ENCODE measurements around the gene MARS1.
A peak's percentile ranks its signal among the peaks of the same experiment; 100 is the strongest.
"Not testable (repeated sequence)": the region's sequence is repeated elsewhere in the genome, so short reads cannot be mapped to it uniquely, and the experiment has no call there.

MARS1 gene

GRCh38 chr12:57516617-57517153, 28.8 kb downstream of the MARS1 start:
- no peak for DNase-seq (ENCODE audit: low read depth, low spot score)

- DNase-seq (ENCODE audit: low read depth, low spot score), result no peak
Observed at GRCh38 chr12:57517187-57517586, 29.3 kb downstream of the MARS1 start.

- DNase-seq (ENCODE audit: low read depth, low spot score), result not testable (repeated sequence)
Observed at GRCh38 chr12:57517718-57518117, 29.9 kb downstream of the MARS1 start.

GRCh38 chr12:57518176-57518919, 30.5 kb downstream of the MARS1 start:
- no peak for DNase-seq (ENCODE audit: low read depth, low spot score)

- DNase-seq (ENCODE audit: low read depth, low spot score), result peak; percentile 35
Observed at GRCh38 chr12:57518920-57519795, 31.3 kb downstream of the MARS1 start.

- DNase-seq (ENCODE audit: low read depth, low spot score), result no peak
Observed at GRCh38 chr12:57519796-57520052, 31.9 kb downstream of the MARS1 start.

- DNase-seq (ENCODE audit: low read depth, low spot score), result peak; percentile 100
Observed at GRCh38 chr12:57520053-57520818, 32.4 kb downstream of the MARS1 start, which contains the start of gene DDIT3. DDIT3 (minus strand) TSS chr12:57520514; CDS start chr12:57517406, 3,108 bp downstream.

- peak; percentile 68 for DNase-seq (ENCODE audit: low read depth, low spot score)
Observed at GRCh38 chr12:57521525-57522010, 33.7 kb downstream of the MARS1 start.

GRCh38 chr12:57522011-57522886, 34.4 kb downstream of the MARS1 start, which contains the start of gene MBD6:
MBD6 (plus strand) TSS chr12:57522824; CDS start chr12:57524304, 1,480 bp downstream.
- DNase-seq (ENCODE audit: low read depth, low spot score), result peak; percentile 97

- peak; percentile 76 for DNase-seq (ENCODE audit: low read depth, low spot score)
Observed at GRCh38 chr12:57522887-57523705, 35.2 kb downstream of the MARS1 start.

GRCh38 chr12:57523706-57524614, 36.1 kb downstream of the MARS1 start:
- DNase-seq (ENCODE audit: low read depth, low spot score), result no peak

- DNase-seq (ENCODE audit: low read depth, low spot score), result no peak
Observed at GRCh38 chr12:57524814-57525614, 37.1 kb downstream of the MARS1 start.

- no peak for DNase-seq (ENCODE audit: low read depth, low spot score)
Observed at GRCh38 chr12:57525615-57526383, 37.9 kb downstream of the MARS1 start.

- no peak for DNase-seq (ENCODE audit: low read depth, low spot score)
Observed at GRCh38 chr12:57526477-57527126, 38.7 kb downstream of the MARS1 start.

- DNase-seq (ENCODE audit: low read depth, low spot score), result no peak
Observed at GRCh38 chr12:57527184-57527583, 39.3 kb downstream of the MARS1 start.

GRCh38 chr12:57528176-57528575, 40.3 kb downstream of the MARS1 start:
- DNase-seq (ENCODE audit: low read depth, low spot score), result no peak

Data from astrocyte of the hippocampus (primary cell).